ENCODE results near the gene PRR30.

GRCh38 chr2:27091746-27092695 lies 47.2 kb downstream of the PRR30 start:
- TF ChIP-seq POLR2AphosphoS5 (IDR thresholded peaks at IDR 0.05) (no peak), POLR2A (IDR thresholded peaks at IDR 0.05) (no peak)

Measured in stomach (tissue), 4 donors.